IPS-18a (cell line): Measurements from ENCODE around the gene SULT1A2.

Experiments used
- H3K27ac ChIP-seq: one replicate; pipeline ENCODE4 v1.5.1; 2013; ENCODE audit warnings: low read length
- H3K27me3 ChIP-seq: one replicate; pipeline ENCODE4 v1.6.1; 2013; ENCODE audit warnings: mild to moderate bottlenecking, low read length; ENCODE audit not compliant: control insufficient read depth, insufficient read depth
- H3K36me3 ChIP-seq: one replicate; pipeline ENCODE4 v1.6.1; 2013; ENCODE audit warnings: low read depth, low read length; ENCODE audit not compliant: control insufficient read depth
- H3K4me1 ChIP-seq: one replicate; pipeline ENCODE4 v1.6.1; 2013; ENCODE audit warnings: low read depth, low read length; ENCODE audit not compliant: control insufficient read depth
- H3K4me3 ChIP-seq: one replicate; pipeline ENCODE4 v1.5.1; 2013; ENCODE audit warnings: low read length
- H3K9ac ChIP-seq: one replicate; pipeline ENCODE4 v1.6.1; 2013; ENCODE audit warnings: mild to moderate bottlenecking, low read length, moderate library complexity
- H3K9me3 ChIP-seq: one replicate; pipeline ENCODE4 v1.6.1; 2013; ENCODE audit warnings: low read depth, low read length; ENCODE audit not compliant: control insufficient read depth

Gene SULT1A2

GRCh38 chr16:28563218-28563617 is 33.6 kb downstream of the SULT1A2 start:
- no peaks in the 10 kb centered on the region for H3K36me3 ChIP-seq
- no peak overlapping the region for H3K27ac ChIP-seq
- H3K4me3 ChIP-seq: no peak overlapping the region
- H3K4me1 ChIP-seq: no peaks in the 10 kb centered on the region
- H3K27me3 ChIP-seq: no peaks in the 10 kb centered on the region
- H3K9ac ChIP-seq: no peak overlapping the region
- peaks cover 6% of the 10 kb centered on the region for H3K9me3 ChIP-seq

DNA sequence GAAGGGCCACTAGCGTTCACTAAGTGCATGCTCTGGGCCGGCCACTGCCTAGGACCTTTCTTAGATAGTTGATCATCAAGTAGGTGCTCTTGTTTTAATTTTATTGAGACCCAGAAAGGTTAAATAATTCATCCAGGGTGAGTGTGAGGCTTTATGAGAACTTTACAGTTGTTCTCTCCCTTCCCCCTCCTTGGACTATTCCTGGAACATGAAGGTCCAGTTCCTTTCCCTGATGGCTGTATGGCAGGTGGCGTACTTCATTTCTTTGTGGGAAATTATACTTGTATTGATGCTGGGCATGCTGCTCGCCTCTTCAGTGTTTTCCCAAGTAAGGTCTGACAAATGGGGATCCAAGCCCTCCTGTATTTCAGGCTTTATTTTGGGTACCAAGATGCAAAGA is 34.7 kb downstream of the SULT1A2 start:
- peaks cover 5% of the 10 kb centered on the region for H3K36me3 ChIP-seq
- no peaks in the 10 kb centered on the region for H3K27me3 ChIP-seq
- no peaks in the 10 kb centered on the region for H3K4me1 ChIP-seq

DNA sequence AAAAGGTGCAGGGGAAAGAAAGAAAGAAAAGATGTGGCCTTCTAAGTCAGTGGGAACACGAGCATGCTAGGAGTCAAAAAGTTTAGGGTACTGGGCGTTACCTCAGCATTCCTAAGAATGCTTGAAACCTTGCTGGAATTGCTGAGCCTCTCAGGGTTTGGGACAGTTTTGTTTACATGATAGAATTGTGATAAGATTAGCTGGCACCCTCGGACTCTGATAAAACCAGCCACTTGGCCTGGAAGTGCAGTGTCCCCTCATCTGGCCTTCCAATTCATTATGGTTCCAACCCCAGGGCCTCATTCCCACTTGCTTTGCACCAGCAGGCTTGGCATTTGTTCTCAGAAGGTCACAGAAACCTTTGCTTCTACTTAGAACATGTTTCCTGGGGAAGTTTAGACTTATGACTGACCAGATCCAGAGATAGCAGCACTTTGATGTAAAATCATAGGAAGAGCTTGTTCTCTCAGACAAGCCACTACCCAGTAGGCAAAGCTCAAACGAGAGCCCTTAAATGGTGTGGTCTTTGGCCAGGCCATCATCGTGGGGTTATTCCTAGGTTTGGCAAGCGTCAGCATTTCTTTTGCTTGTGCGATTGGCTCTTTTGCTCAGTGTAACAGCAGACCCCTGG is 35.2 kb downstream of the SULT1A2 start:
- Histone ChIP-seq H3K4me1 (no peaks in the 10 kb centered on the region), H3K4me3 (no peak overlapping the region), H3K9ac (no peak overlapping the region), H3K36me3 (peaks cover 5% of the 10 kb centered on the region), H3K27ac (no peak overlapping the region), H3K9me3 (no peaks in the 10 kb centered on the region), H3K27me3 (no peaks in the 10 kb centered on the region)

More for the DNA sequence above, 34.7 kb downstream of the SULT1A2 start:
- Histone ChIP-seq H3K4me3 (no peak overlapping the region), H3K27ac (no peak overlapping the region), H3K9me3 (peaks cover 1% of the 10 kb centered on the region), H3K9ac (no peak overlapping the region)

DNA sequence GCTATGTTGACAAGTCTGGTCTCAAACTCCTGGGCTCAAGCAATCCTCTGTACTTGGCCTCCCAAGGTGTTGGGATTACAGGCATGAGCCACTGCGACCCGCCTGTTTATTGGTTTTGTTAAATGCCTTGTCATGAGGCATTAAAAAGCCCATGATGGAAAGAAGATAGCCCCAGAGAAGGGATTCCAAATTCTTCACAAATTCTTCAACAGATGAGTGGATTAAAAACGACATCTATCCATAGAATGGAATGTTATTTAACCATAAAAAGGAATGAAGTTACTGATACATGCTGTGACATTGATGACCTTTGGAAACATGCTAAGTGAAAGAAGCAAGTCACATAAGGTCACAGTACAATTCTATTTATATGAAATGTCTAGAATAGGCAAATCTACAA is 38.4 kb downstream of the SULT1A2 start:
- H3K36me3 ChIP-seq: peaks cover 5% of the 10 kb centered on the region
- H3K9me3 ChIP-seq: no peaks in the 10 kb centered on the region
- no peak overlapping the region for H3K27ac ChIP-seq
- no peak overlapping the region for H3K9ac ChIP-seq
- no peak overlapping the region for H3K4me3 ChIP-seq
- H3K4me1 ChIP-seq: no peaks in the 10 kb centered on the region
- H3K27me3 ChIP-seq: peaks cover 3% of the 10 kb centered on the region

DNA sequence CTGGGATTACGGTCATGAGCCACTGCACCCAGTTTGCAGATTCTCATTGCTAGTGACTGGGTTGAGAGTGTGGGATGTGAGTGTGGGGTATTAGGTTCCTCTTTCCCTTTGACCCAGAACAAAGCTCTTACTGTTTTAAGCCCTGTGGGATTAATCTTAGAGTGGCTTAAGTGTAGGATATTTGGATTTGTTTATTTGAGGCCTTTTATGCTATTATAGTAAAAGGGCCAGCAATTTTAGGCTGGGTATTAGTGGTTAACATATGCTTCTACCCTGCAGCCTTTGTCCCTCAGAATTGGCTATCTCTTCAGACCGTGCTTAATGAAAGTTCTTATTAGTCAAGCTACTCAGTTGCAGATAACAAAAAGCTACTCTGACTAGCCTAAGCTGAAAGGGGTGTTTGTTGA is 39.9 kb downstream of the SULT1A2 start:
- H3K36me3 ChIP-seq: peaks cover 5% of the 10 kb centered on the region
- H3K4me1 ChIP-seq: no peaks in the 10 kb centered on the region
- no peak overlapping the region for H3K4me3 ChIP-seq
- peaks cover 3% of the 10 kb centered on the region for H3K27me3 ChIP-seq
- no peak overlapping the region for H3K9ac ChIP-seq
- H3K27ac ChIP-seq: no peak overlapping the region
- H3K9me3 ChIP-seq: no peaks in the 10 kb centered on the region

DNA sequence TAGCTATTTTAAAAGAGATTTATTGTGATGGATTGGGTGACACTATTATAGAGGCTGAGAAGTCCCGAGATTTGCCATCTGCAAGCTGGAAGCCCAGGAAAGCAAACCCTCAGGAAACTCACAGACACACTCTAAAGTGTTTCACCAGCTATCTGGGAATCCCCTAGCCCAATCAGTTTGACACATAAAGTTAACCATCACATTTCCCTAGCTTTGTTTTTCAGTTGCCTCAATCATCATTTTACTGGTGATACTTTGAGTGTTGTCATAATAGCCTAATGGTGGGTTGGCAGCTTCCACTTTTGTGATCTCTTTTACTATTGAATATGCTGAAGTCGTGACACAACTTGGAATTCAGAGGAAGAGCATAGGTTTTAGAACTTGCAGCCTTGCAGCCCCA is 41.3 kb downstream of the SULT1A2 start:
- Histone ChIP-seq H3K9me3 (no peaks in the 10 kb centered on the region), H3K9ac (no peak overlapping the region), H3K4me1 (no peaks in the 10 kb centered on the region), H3K4me3 (no peak overlapping the region), H3K27ac (no peak overlapping the region), H3K27me3 (peaks cover 3% of the 10 kb centered on the region), H3K36me3 (peaks cover 5% of the 10 kb centered on the region)

DNA sequence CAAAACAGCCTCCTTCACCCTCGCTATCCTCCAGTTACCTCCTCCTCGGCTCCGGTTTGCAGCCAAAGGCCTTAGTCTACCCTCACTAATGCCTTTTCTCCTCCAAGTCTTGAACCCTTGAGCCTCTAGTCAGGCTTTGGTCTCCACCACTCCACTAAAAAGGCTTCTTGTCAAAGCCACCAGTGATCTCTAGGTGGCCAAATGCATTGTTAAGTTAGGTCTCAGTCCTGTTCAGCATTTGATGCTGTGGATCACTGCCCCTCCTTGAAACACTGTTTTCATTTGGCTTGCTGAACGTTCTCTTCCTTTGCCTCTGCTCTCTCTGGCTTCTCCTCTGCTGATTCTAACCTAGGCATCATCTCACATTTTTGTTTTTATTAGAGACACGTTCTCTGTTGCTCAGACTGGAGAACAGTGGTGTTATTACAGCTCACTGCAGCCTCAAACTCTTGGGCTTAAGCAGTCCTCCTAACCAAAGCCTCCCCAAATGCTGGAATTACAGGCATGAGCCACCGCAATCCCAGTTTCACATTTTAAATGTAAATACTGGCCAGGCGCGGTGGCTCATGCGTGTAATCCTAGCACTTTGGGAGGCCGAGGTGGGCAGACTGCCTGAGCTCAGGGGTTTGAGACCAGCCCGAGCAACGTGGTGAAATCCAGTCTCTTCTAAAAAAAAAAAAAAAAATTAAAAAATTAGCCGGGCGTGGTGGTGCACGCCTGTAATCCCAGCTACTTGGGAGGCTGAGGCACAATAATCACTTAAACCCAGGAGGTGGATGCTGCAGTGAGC is 42.0 kb downstream of the SULT1A2 start:
- Histone ChIP-seq H3K4me3 (peak overlapping the region; percentile 55), H3K4me1 (no peaks in the 10 kb centered on the region), H3K27ac (no peak overlapping the region), H3K27me3 (peaks cover 3% of the 10 kb centered on the region), H3K9me3 (no peaks in the 10 kb centered on the region), H3K9ac (no peak overlapping the region), H3K36me3 (peaks cover 5% of the 10 kb centered on the region)

- Histone ChIP-seq H3K4me1 (no peaks in the 10 kb centered on the region), H3K9ac (peak within 1 kb of the TSS; percentile 95), H3K27ac (peak within 1 kb of the TSS; percentile 97), H3K36me3 (peaks cover 5% of the 10 kb centered on the region), H3K4me3 (peak within 1 kb of the TSS; percentile 89), H3K9me3 (no peaks in the 10 kb centered on the region), H3K27me3 (peaks cover 3% of the 10 kb centered on the region)
Observed at GRCh38 chr16:28553776-28554633, 42.8 kb downstream of the SULT1A2 start, which contains the start of gene SGF29. Gene SGF29 (plus strand): TSS chr16:28553920. CDS start chr16:28581070, 27,150 bp downstream.

- Histone ChIP-seq H3K9me3 (no peaks in the 10 kb centered on the region), H3K27me3 (no peaks in the 10 kb centered on the region), H3K4me1 (no peaks in the 10 kb centered on the region), H3K36me3 (no peaks in the 10 kb centered on the region), H3K9ac (no peak overlapping the region), H3K27ac (no peak overlapping the region), H3K4me3 (no peak overlapping the region)
Observed at GRCh38 chr16:28549301-28549899, 47.5 kb downstream of the SULT1A2 start.

DNA sequence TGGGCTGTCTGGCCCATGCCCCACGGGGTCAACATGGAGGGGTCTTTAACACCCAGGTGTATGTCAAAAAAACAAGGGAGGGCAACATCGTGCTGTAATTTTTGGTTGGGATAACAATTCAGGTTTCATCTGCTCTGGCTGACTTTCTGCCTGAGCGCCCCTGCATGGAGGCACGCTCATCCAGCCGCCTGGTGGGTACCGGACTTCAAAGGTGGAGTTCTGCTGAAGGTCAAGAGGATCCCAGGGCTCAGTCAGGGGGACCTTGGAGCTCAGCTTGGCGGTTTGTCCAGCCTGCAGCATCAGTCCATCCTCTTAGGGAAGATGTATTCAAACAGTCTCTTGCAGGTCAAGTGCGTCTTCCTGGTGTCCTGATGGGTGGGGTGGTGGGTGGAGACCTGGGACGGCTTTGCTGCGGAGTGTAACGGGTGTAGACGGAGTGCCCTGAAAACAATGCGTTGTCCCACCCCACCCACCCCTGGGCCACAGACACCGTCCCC is 48.5 kb downstream of the SULT1A2 start:
- no peaks in the 10 kb centered on the region for H3K9me3 ChIP-seq
- H3K36me3 ChIP-seq: no peaks in the 10 kb centered on the region
- no peak overlapping the region for H3K27ac ChIP-seq
- H3K4me1 ChIP-seq: no peaks in the 10 kb centered on the region
- no peak overlapping the region for H3K4me3 ChIP-seq
- no peaks in the 10 kb centered on the region for H3K27me3 ChIP-seq
- H3K9ac ChIP-seq: no peak overlapping the region

DNA sequence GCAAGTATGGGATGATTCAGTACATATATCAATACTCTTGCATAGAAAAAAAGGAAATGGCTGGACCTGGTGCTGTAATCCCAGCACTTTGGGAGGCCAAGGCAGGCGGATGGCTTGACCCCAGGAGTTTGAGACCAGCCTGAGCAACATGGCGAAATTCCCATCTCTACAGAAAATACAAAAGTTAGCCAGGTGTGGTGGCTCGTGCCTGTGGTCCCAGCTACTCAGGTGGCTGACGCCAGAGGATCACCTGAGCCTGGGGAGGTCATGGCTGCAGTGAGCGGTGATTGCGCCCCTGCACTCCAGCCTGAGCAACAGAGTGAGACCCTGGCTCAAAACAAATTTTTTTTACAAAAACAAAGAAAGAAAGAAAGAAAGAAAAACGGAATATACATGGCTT is 50.2 kb downstream of the SULT1A2 start:
- H3K27me3 ChIP-seq: no peaks in the 10 kb centered on the region
- H3K36me3 ChIP-seq: no peaks in the 10 kb centered on the region
- no peaks in the 10 kb centered on the region for H3K9me3 ChIP-seq
- H3K4me3 ChIP-seq: no peak overlapping the region
- H3K4me1 ChIP-seq: no peaks in the 10 kb centered on the region
- H3K9ac ChIP-seq: no peak overlapping the region
- no peak overlapping the region for H3K27ac ChIP-seq
